HG02884 (cell line): Measurements from ENCODE around the gene ART3.

ENCODE experiments used
- ATAC-seq: cut with Tn5 transposase; IDR thresholded peaks from one replicate; pipeline ENCODE4 v1.9.1; 2021; ENCODE audit warnings: mild to moderate bottlenecking, moderate library complexity; ENCODE audit not compliant: unreplicated experiment

The ART3 gene

GRCh38 chr4:76067652-76068286 lies 6.7 kb upstream of the ART3 start:
- peak; percentile 76 for ATAC-seq

- ATAC-seq = no peak
These were observed 1.7 kb upstream of the ART3 start for GRCh38 chr4:76072760-76073159.

DNA sequence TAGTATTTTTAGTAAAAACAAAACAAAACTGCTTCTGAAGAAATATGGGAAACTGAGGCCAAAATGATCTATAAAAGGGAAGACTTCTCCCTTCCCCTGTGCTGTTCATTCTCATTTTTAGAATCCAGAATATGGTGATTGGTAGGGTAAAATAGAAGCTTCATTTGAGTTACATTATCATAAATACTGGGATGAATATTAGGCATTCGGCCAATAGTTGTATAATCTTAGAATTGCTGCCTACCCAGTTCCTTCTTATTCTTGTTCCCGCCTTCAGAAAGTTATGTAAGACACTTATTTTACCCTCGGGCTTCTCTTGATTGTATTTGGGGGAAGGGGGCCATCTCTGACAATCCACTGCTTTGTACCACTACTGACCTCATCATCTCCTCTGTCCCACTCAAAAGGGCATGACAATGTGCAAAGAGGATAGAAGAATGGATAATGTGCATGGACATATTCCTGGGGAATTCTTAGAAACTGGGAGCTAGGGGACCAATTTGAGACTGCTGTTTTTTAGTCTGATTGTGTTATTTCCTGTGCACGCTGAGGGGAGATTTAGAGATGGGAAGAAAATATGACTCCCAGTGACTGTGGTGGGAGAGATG lies 588 bp downstream of the ART3 start:
- ATAC-seq = no peak

DNA sequence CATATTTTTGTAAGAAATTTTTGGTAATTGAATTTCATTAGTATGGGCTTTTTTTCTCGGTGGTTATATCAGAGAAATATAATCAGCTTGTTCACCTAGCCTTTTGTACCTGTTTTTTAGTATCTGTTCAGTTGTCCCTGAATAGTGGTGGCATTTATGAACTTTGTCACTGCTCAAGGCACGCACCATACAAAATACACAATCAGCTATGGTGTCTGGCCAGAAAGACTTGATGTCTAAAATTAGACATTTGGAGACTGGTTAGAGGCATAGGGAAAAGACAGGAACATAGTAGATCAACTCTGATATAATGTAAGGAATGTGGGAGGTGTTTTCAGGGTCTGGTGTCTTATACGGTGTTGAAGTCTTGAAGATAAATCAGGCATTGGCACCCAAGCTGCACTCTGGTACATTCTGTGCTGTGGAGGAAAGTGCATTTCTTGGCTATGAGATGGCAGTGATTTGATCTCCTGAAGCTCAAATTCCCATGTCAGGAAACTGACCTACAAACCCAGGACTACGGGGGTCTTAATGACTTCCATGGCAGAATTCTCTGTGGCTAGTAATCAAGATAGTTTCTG lies 3.6 kb downstream of the ART3 start:
- no peak for ATAC-seq

DNA sequence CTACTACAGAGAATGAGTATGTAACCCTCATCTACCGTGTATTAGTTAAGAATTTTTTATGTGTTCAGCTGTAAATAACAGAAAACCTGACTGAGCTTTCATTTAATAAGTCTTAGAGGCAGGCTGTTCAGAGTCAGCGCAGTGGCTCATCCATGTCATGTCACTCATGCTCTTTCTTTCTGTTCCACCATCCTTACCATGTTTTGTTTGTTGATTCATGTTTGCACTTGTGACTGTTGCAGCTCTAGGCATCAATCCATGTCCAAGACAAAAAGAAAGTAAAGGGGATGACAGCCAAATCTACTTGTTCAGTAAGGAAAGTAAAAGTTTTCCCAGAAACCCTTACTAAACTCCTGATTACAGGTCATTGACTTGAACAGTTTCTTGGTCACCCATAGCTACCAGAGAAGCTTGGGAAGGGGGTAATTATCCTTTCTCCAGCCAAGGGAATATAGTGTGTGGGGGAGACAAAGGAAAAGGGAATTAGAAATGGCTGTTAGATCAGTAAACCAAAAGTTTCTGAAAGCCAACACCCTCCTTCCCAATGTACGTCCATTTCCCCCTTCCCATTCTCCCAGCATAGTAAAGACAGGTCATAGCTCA lies 9.0 kb downstream of the ART3 start:
- no peak for ATAC-seq

- ATAC-seq = no peak
These were observed 10.0 kb downstream of the ART3 start for GRCh38 chr4:76084542-76084941.

DNA sequence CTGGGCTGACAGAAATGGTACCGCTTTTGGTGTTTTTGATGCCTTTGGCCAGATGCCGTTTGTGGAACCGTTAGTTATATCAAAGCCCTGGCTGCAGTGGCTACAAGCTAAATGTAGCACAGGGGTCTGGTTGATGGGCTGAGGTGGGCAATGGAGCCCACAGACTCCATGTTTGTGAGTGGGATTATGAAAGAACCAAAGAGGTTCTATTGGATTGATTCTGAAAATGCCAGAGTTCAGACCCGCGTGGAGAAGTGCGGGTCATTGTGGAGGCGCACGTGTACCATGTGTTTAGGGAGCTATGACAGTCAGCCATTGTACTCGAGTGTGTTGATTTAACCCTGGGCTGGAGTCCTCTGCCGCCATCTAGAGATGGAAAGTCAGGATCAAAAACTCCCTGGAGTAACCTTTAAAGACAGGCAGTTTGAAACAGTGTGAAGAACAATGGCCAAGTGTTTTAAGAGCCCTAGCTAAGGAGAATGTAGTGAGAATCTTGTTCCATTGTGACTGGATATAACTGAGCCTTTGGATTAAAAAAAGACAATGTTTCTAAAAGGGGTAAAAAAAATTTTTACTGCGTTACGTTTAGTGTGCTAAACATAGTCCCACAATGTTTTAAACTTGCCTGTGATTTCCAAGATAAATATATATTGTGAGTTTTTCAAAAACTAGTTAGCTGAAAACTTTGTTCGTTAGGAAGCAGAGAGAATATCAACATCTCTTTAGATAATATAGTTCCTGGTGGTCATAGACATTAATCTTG lies 12.7 kb downstream of the ART3 start:
- no peak for ATAC-seq

GRCh38 chr4:76088719-76089118 lies 14.2 kb downstream of the ART3 start:
- no peak for ATAC-seq

- ATAC-seq = peak; percentile 82
These were observed 15.8 kb downstream of the ART3 start for GRCh38 chr4:76090241-76090691.

DNA sequence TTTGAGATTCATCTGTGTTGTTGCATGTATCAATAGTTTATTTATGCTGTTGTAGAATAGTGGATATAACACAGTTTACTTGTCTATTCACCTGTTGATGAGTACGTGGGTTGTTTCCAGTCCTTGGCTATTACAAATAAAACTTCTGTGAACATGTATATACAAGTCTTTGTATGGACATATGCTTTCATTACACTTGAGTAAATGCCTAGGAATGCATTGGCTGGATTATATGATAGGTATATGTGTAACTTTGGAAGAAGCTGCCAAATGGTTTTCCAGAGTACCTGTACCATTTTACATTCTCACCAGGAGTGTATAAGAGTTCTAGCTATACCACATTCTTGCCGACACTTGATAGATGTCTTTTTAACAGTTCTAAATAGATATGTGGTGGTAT lies 16.5 kb downstream of the ART3 start:
- ATAC-seq = no peak

DNA sequence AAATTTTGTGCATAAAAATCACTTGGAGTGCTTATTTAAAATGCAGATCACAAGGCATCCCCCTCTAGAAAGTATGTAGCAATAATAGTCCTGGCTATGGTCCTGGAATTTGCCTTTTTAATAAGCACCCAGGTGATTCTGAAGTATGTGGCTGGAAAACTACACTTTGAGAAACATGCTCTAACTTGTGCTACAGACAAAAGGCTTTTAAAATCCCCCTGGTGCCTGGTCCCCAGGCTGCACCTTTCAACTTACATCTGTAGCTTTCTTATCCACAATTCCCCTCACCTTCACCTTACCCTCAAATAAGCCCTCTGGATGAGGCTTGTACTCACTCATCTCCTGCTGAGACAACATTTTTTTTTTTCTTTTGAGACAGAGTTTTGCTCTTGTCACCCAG lies 21.1 kb downstream of the ART3 start:
- no peak for ATAC-seq

DNA sequence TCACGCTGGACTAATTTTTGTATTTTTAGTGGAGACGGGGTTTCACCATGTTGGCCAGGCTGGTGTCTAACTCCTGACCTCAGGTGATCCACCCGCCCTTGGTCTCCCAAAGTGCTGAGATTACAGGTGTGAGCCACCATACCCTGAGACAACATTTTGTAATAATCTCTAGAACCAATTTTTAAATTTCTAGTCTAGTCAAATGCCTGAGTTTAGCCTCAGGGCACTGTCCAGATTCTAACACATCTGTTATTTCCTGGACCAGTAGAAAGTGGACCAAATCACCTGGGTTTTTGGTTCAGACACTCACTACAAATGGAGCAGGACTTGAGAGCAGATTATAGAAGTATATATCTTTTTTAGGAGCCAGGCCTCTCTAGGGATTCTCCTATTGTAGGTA lies 21.6 kb downstream of the ART3 start:
- no peak for ATAC-seq

GRCh38 chr4:76105652-76106051 lies 31.1 kb downstream of the ART3 start:
- no peak for ATAC-seq

GRCh38 chr4:76106442-76106841 lies 31.9 kb downstream of the ART3 start:
- no peak for ATAC-seq

DNA sequence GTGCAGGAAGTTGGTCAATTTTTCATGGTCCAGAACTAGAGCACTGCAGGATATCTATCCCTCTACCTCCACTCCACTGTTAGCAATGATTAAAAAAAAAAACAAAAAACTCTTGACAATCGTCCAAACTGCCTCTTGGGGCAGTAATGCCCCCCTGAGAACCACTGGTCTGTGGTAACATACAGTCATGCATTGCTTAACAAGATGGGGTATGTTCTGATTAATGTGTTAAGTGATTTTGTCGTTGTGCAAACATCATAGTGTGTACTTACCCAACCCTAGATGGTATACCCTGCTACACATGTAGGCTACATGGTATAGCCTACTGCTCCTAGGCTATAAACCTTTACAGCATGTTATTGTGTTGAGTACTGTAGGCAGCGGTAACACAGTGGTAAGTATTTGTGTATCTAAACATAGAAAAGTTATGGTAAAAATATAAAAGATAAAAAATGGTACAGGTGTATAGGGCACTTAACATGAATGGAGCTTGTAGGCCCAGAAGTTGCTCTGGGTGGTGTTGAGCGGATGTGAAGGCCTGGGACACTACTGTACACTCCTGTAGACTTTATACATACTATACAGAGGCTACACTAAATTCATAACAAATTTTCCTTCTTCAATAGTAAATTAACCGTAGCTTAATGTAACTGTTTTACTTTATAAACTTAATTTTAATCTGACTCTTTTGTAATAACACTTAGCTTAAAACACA lies 34.1 kb downstream of the ART3 start:
- no peak for ATAC-seq

GRCh38 chr4:76116821-76117220 lies 42.3 kb downstream of the ART3 start:
- no peak for ATAC-seq

DNA sequence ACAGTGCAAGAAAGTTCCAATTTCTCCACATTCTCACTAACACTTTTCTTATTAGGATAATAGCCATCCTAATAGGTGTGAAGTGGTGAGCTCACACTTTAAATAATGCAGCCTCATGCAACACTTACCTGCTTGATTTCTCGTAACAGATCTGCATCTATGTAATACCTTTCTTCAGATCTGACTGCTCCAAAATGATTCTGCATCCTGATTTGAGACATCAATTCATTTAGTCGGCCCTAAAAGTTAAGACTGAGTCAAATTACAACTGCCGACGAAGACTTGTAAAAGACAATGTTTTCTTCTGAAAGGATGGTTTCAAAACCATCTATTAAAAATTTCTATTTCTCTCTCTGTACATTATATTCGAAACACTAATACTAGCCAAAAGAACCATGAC lies 43.0 kb downstream of the ART3 start:
- ATAC-seq = no peak

- ATAC-seq = no peak
These were observed 45.7 kb downstream of the ART3 start for GRCh38 chr4:76120199-76120598.

- no peak for ATAC-seq
These were observed 51.3 kb downstream of the ART3 start for GRCh38 chr4:76125816-76126215.

DNA sequence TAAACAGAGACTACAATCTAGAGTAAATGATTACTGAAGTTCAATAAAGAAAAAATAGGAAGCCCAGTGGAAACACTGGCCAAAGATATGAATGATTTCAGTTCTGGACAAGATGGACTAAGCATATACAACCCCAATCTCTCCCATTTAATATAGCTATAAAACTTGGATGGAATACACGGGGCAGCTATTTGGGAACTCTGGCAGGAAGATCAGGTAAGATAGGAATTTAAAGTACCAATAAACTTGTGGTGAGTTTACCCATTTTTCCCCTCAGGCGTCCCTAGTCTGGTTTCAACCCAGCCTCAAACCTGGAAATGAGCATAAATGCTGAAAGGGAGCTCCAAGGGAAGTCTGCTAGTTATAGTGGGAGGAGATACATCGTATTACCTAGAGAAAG lies 53.2 kb downstream of the ART3 start:
- no peak for ATAC-seq

DNA sequence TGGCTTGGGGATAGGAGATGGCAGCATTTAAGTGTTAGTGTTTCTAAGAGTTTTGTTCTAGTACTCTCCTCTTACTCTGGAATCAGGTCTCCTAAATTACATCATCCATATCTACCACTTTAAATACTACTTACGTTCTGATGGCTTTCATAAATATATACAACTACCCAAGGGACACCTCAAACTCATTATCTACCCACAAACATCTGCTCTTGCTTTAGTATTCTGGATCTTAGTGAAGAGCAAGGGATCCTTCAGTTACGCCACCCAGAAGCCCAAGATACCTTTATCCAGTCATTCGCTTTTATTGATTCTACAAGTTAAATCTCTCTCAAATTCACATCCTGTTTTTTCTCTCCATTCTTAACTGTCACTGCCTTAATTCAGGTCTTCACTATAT lies 66.7 kb downstream of the ART3 start:
- ATAC-seq = no peak
